GM19395 (cell line): ENCODE measurements around the gene ADAM22.
"Not testable (repeated sequence)": the region's sequence is repeated elsewhere in the genome, so short reads cannot be mapped to it uniquely, and the experiment has no call there.

Experiments
- ATAC-seq: cut with Tn5 transposase; IDR thresholded peaks from one replicate; pipeline ENCODE4 v1.9.1; 2021; ENCODE audit warnings: mild to moderate bottlenecking, moderate library complexity; ENCODE audit not compliant: unreplicated experiment

The ADAM22 gene

GRCh38 chr7:88151119-88151790, 217.2 kb downstream of the ADAM22 start:
- ATAC-seq: no peak

GRCh38 chr7:88153378-88153777, 219.3 kb downstream of the ADAM22 start:
- no peak for ATAC-seq

GRCh38 chr7:88155756-88156155, 221.7 kb downstream of the ADAM22 start:
- no peak for ATAC-seq

GRCh38 chr7:88156356-88156755, 222.3 kb downstream of the ADAM22 start:
- no peak for ATAC-seq

GRCh38 chr7:88159741-88160140, 225.7 kb downstream of the ADAM22 start:
- ATAC-seq: not testable (repeated sequence)

GRCh38 chr7:88165697-88166096, 231.6 kb downstream of the ADAM22 start:
- no peak for ATAC-seq

GRCh38 chr7:88167223-88167622, 233.2 kb downstream of the ADAM22 start:
- no peak for ATAC-seq

- no peak for ATAC-seq
Observed at GRCh38 chr7:88167721-88168120, 233.7 kb downstream of the ADAM22 start.

GRCh38 chr7:88169717-88170320, 235.8 kb downstream of the ADAM22 start:
- no peak for ATAC-seq

- no peak for ATAC-seq
Observed at GRCh38 chr7:88172842-88173241, 238.8 kb downstream of the ADAM22 start.

GRCh38 chr7:88176190-88176589, 242.1 kb downstream of the ADAM22 start:
- no peak for ATAC-seq

- no peak for ATAC-seq
Observed at GRCh38 chr7:88183051-88183450, 249.0 kb downstream of the ADAM22 start.

- peak; percentile 54 for ATAC-seq
Observed at GRCh38 chr7:88184848-88185304, 250.8 kb downstream of the ADAM22 start.

- ATAC-seq: no peak
Observed at GRCh38 chr7:88185650-88186049, 251.6 kb downstream of the ADAM22 start.

GRCh38 chr7:88191911-88192310, 257.9 kb downstream of the ADAM22 start:
- ATAC-seq: no peak

- no peak for ATAC-seq
Observed at GRCh38 chr7:88200261-88200660, 266.2 kb downstream of the ADAM22 start.

- no peak for ATAC-seq
Observed at GRCh38 chr7:88200789-88201188, 266.7 kb downstream of the ADAM22 start.

- ATAC-seq: no peak
Observed at GRCh38 chr7:88201305-88201704, 267.3 kb downstream of the ADAM22 start.

- no peak for ATAC-seq
Observed at GRCh38 chr7:88202278-88202677, 268.2 kb downstream of the ADAM22 start.

- no peak for ATAC-seq
Observed at GRCh38 chr7:88202799-88203198, 268.7 kb downstream of the ADAM22 start.

GRCh38 chr7:88203401-88203800, 269.4 kb downstream of the ADAM22 start:
- no peak for ATAC-seq

GRCh38 chr7:88204525-88205110, 270.6 kb downstream of the ADAM22 start:
- no peak for ATAC-seq
